Bladder microvascular endothelial cell (primary cell): ENCODE measurements around the gene SCN2B. TPM values are rescaled to one million over a fixed set of nuclear protein-coding genes. Genes with fewer than 3 reads are reported as not detected.

Source experiments
- total RNA-seq: library from RNA; depleted of rRNA; stranded (reverse); fragments of >200 nt; gene quantifications from 2 replicates; pipeline ENCODE4 v1.2.3, GENCODE V29; 2014

Gene SCN2B
- not detected in 2 replicates for total RNA-seq

GRCh38 chr11:118175993-118176777 is at the start of gene SCN2B:
TSS of gene SCN2B (minus strand) at chr11:118176639. CDS start at chr11:118176431, 208 bp downstream.

DNA sequence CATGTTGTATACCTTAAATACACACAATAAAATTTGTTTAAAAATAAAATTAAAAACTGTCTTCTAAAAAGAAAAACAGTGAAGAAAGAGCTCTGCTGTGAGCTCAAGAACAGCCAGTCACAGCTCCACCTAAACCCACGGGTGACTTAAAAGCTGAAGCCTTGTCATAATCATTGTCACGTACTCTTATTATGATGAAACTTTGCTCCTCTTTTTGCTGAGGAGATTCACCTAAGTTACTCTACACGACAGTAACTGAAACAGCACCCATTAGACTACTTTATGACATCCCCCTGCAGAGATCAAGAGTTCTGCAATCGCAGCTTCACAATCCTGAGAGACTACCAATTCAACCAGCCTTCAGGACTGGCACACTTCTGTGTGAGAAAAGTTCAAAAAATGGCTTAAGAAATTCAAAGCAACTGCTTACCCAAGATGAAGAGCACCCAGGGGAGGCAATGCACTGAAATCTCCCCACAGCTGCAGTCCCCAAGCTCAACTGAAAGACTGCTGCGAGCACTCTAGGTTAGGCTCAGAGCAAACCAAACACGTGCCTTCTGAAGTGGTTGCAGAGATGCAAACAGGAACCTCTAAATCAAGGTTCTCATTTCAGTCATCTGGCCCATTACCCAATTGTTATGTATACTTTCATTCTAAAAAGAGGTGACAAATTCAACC is 48.2 kb upstream of the SCN2B start, which contains the start of gene JAML:
TSS of gene JAML (minus strand) at position 501 of the 678 bp plus-strand sequence. CDS start 10,145 bp downstream, outside the sequence.

DNA sequence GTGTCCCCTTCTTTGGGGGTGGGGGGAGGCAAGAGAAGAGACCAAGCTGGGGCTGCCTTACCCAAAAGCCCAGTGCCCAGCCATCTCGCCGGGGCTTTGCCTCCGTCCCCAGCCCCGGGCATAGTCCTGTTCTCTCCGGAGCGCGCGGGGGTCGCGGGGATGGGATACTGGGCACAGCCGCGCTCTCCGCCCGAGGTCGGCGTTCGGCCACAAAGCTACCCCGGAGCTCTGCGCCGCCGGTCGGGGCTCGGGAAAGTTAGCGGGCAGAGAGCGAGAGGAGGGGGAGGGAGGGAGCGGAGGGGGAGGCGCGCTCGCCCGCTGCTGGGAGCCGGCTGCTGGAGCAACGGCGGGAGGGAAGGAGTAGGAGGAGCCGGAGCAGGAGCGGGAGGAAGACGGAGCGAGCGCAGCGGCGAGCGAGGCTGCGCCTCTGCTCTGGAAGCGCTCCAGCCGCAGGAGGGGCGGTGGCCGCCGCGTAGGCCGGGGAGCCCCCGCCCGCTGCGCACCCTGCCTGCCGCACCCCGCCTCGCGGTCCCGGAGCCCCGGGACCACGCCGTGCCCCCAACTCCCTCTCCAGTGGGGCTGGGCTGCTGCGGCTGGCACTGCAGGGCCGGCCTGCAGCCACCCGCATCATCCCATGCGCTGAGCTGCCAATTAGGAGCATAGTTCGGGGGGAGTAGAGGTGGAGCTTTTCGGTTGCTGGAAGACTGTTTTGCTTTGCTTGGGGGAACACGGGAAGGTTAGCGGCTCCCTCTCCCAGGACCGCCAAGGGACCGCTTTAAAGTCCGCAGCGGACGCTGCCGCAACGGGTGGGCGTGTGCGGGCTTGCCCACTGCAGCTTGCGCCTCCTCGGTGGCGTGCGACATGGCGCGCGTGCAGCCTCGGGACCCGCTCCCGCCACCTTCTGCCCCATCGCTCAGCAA is 23.6 kb downstream of the SCN2B start, which contains the start of gene SCN4B:
TSS of gene SCN4B (minus strand) at position 272 of the 920 bp plus-strand sequence. CDS start at position 122, 150 bp downstream.

Other genes with a start within 250 kb of the SCN2B start
- not detected in 2 replicates for gene TMPRSS13, start 247.2 kb downstream of the SCN2B start, total RNA-seq
- gene IL10RA, start 190.2 kb downstream of the SCN2B start, total RNA-seq = under 0.01 TPM in 1 of 2 replicates, not detected in the other
- gene TMPRSS4, start 99.6 kb downstream of the SCN2B start, total RNA-seq = not detected in 2 replicates
- gene SMIM35, start 89.7 kb downstream of the SCN2B start, total RNA-seq = not detected in 2 replicates
- under 0.01 and 0.06 TPM in 2 replicates for gene SCN4B, start 23.8 kb downstream of the SCN2B start, total RNA-seq
- gene JAML, start 48.4 kb upstream of the SCN2B start, total RNA-seq = 0.19 TPM in 1 of 2 replicates, not detected in the other
- gene MPZL3, start 75.7 kb upstream of the SCN2B start, total RNA-seq = 5.1 and 6.0 TPM in 2 replicates
- 41.0 and 78.2 TPM in 2 replicates for gene MPZL2, start 87.7 kb upstream of the SCN2B start, total RNA-seq
- gene CD3E, start 128.1 kb upstream of the SCN2B start, total RNA-seq = not detected in 2 replicates
- not detected in 2 replicates for gene CD3D, start 166.1 kb upstream of the SCN2B start, total RNA-seq
- gene CD3G, start 167.7 kb upstream of the SCN2B start, total RNA-seq = not detected in 2 replicates
- 18.9 and 31.7 TPM in 2 replicates for gene UBE4A, start 183.0 kb upstream of the SCN2B start, total RNA-seq
- gene ATP5MG, start 225.0 kb upstream of the SCN2B start, total RNA-seq = 86.7 and 87.1 TPM in 2 replicates